Measurements from ENCODE around the gene CARD8.
"Not testable (repeated sequence)": the region's sequence is repeated elsewhere in the genome, so short reads cannot be mapped to it uniquely, and the experiment has no call there.

The CARD8 gene

GRCh38 chr19:48258992-48259391 lies 3.3 kb upstream of the CARD8 start:
- DNase-seq = not testable (repeated sequence)

DNA sequence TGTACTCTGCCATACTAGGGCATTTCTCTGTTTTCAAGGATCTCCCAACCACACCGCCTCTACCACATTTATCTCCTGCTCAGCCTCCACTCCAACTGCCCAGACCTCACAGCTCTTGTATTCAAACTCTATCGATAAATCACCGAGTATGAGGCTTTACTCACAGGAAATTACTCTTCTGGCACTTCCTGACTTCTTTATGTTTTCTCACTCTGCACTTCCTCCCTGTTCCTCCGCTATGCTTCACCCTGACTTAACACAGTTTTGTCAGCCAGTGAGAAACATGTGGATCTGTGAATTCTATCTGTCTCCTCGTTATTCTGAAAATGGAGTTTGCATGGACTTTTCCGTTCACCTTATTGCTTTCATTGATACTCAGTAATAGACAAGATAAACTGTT lies 2.6 kb upstream of the CARD8 start:
- peak in 1 of 2 donors; percentile 70 for DNase-seq

DNA sequence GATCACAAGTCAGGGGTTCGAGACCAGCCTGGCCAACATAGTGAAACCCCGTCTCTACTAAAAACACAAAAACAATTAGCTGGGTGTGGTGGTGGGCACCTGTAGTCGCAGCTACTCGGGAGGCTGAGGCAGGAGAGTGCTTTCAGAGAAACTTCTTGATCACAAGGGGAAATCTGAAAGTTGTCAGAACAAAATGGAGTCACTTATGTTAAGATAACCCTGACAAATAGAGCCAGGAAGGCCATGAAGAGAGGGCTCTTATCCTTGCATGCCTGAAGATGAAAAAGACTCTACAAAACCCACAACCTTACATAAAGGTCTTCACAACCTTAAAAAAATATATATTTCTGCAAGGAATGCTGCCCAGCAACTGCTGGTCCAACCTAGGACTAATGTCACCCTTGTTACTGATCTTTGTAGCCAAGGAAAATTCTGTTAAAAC lies 1.2 kb downstream of the CARD8 start:
- DNase-seq = no peak

- no peak for DNase-seq
These were observed 1.7 kb downstream of the CARD8 start for GRCh38 chr19:48253999-48254398.

- DNase-seq = no peak
These were observed 3.1 kb downstream of the CARD8 start for GRCh38 chr19:48252609-48253008.

DNA sequence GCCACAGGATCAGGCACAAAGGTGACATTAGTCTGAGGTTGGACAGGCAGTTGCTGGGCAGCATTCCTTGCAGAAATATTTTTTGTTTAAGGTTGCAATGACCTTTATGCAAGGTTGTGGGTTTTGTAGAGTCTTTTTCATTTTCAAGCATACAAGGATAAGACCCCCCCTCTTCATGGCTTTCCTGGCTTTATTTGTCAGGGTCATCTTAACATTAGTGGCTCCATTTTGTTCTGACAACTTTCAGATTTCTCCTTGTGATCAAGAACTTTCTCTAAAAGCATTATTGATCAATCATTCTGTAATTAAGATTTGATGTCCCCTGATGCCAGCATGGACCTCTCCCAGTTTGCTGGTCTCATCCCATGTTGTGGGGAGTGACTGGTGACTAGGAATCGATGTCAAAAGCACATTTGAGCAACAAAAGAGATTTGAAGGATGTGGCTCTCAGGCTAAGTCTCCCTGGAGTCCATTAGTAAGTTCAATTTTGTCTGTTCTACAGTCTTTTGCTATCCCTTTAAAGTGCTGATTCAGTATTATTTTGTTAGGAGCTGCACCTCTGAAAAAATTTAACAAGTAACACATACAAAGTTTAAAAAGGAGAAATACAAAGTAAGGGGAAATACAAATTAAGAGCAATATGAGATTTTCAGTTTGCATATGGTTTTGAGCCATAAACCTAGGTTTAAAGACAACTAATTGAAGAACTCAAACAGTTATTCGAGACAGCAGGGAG lies 5.3 kb downstream of the CARD8 start:
- no peak for DNase-seq

- peak; percentile 65 to 81 for DNase-seq
These were observed 6.2 kb downstream of the CARD8 start for GRCh38 chr19:48249502-48250014.

DNA sequence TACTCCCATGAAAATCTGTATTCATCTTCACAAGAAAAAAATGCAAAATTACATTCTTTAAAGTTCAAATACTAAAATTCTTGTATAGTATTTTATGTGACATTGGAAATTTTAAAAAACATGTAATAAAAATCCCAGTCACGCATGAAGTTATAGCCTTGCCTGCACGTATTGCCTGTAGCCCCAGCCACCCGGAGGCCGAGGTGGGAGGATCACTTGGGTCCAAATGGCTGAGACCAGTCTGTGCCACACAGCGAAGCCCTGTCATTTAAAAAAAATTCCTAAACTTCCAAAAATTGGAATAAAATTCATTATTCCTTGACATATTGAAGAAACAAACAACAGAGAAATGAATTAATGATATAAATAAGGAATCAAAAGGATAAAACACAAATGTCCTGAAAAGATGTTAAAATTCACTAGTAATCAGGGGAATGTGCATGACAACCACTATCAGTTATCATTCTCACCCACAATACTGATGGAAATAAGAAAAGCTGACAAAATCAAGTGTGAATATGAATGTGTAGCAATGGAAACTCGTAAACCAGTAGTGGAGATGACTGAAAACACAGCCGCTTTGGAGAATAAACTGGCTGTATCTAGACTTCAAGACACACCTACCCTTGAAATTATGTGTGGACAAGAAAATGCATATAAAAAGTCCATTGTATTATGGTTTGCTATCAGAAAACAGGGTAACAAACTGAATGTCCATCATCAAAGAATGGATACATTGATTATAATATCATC lies 7.5 kb downstream of the CARD8 start:
- no peak for DNase-seq

GRCh38 chr19:48247212-48247611 lies 8.5 kb downstream of the CARD8 start:
- DNase-seq = no peak

DNA sequence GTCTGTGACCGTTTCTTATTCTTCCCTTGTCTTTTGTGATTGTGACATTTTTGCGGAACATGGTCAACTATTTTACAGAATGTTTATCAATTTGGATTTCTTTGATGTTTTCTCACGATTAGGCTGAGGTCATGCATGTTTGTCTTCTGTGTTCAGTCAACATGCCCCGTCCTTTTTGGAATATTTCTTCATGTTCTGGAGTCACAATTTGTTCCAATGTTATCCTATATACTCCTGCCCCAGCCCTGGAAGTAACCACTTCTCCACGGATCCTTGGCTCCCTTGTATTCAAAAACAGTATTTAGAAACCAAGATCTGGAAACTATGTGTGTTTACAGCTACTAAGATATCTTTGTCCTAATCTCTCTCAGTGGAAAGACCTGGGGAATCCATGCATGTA lies 9.6 kb downstream of the CARD8 start:
- DNase-seq = no peak

GRCh38 chr19:48244281-48244680 lies 11.4 kb downstream of the CARD8 start:
- peak; percentile 33 to 65 for DNase-seq

DNA sequence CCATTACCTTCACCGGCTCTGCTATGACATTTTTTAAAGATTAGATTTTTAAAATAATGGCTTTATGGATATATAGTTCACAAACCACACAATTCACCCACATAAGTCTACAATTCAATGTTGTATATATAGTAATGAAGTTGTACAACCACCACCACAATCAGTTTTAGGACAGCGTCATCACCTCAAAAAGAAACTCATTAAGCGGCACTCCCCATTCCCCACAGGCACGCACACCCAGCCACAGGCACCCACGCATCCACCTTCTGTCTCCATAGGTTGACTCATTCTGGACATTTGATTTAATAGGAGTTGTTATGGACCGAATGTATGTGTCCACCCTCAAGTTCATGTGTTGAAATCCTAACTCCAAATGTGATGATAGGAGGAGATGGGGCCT lies 13.9 kb downstream of the CARD8 start:
- not testable (repeated sequence) for DNase-seq

GRCh38 chr19:48239582-48240141 lies 16.1 kb downstream of the CARD8 start:
- no peak for DNase-seq

GRCh38 chr19:48239120-48239519 lies 16.6 kb downstream of the CARD8 start:
- DNase-seq = no peak

DNA sequence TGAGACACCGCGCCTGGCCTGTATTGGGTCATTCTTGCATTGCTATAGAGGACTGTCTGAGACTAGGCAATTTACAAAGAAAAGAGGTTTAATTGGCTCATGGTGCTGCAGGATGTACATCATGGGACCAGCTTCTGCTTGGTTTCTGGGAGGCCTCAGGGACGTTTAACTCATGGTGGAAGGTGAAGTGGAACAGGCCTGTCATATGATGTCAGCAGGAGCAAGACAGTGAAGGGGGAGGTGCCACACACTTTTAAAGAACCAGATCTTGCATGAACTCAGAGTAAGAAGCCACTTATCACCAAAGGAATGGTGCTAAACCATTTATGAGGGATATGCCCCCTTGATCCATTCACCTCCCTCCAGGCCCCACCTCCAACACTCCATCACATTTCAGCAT lies 18.7 kb downstream of the CARD8 start:
- DNase-seq = no peak

GRCh38 chr19:48230555-48231129 lies 25.1 kb downstream of the CARD8 start:
- DNase-seq = peak; percentile 4 to 36

DNA sequence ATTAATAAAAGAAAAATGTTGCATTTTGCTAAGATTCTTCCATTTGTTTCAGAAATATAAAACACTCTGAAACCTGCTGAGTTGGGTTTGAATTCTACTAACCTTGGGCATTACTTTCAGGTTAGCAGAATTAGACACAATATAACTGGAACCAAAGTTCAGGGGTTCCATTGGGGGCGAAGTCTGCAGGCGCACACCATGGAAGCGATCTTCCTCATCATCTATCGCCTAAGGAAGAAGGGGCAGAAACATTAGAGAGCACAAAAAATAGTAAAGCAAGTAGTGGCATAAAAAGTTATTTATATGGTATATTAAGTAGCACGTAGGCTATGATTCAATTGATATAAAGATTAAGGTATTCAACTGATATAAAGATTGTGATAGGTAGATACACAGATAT lies 34.1 kb downstream of the CARD8 start:
- DNase-seq = no peak

DNA sequence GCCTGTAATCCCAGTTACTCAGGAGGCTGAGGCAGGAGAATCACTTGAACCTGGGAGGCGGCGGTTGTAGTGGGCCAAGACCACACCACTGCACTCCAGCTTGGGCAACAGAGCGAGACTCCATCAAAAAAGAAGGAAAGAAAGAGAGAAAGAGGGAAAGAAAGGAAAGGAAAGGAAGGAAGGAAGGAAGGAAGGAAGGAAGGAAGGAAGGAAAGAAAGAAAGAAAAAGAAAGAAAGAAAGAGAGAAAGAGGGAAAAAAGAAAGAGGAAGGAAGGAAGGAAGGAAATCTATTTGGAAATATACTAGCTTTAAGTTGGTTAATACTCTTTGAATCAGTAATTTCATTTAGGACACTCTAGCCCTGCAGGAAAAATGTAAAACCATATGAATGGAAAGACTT lies 34.9 kb downstream of the CARD8 start:
- DNase-seq = not testable (repeated sequence)

DNA sequence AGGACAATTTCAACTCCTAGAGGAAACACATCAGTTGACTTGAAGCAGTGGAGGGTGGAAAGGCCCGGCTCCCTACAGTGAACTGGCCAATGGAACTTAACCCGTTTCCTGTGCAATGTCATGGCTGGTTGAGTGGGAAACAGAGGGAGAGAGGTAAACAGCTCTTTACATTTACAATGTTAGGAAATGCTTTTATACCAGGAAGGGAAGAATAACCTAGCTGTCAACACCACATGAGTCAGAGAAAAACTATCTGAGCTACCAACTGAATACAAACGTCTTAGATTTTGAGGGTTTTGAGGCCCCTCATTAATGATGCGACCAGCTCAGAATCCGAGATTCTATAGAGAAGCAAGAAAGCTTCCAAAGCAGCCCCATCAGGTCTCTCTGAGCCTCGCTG lies 36.7 kb downstream of the CARD8 start:
- DNase-seq = no peak

DNA sequence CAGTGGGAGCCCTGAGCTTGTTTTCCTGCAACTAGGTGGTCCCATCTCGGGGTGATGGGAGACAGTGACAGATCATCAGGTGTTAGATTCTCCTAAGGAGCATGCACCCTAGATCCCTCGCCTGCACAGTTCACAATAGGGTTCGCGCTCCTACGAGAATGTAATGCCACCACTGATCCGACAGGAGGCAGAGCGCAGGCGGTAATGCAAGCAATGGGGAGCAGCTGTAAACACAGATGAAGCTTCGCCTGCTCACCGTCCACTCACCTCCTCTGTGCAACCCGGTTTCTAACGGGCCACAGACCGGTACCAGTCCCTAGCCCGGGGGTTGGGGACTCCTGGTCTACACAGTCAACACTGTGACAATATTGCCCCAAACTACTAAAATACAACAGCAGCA lies 38.8 kb downstream of the CARD8 start:
- no peak for DNase-seq

DNA sequence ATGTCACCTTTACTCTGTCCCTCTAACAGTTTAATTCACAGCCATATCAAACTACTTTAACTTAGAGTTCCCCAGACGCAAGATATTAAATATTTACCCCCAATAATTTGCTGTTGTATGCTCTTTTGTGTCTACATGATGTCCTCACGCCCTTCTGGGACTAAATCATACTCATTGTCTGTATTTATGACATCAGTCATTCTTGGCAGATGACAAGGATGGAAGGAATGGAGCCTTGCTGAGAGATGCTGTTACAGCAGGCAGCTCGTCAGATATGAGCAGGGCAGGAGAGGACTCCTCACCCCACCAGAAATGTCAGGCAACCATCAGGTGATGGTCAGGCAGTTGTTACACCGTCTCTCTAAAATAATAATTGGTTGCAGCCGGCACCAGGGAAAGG lies 41.8 kb downstream of the CARD8 start:
- DNase-seq = no peak

DNA sequence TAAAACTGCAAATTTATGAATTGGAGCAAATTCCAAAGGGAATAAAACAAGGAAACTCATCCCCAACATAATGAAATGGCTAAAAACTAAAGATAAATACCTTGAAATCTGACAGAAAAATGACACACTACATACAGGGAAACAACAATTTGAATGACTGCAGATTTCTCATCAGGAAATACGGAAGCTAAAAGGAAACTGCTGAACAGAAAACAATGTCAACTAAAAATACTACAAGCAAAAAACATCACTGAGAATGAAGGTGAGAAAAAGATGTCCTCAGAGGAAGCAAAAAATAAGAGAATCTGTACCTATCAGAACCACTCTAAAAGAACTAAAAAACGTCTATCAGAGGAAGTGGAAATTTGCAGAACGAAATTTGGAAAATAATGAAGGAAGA lies 45.7 kb downstream of the CARD8 start:
- DNase-seq = no peak

GRCh38 chr19:48206397-48207093 lies 49.2 kb downstream of the CARD8 start:
- DNase-seq = no peak
